HG03457 (cell line): Measurements from ENCODE around the gene GLDN.
"Not testable (repeated sequence)": the region's sequence is repeated elsewhere in the genome, so short reads cannot be mapped to it uniquely, and the experiment has no call there.

Source experiments
- ATAC-seq: cut with Tn5 transposase; IDR thresholded peaks from one replicate; pipeline ENCODE4 v1.9.1; 2021; ENCODE audit warnings: moderate number of reproducible peaks; ENCODE audit not compliant: unreplicated experiment

Gene GLDN

DNA sequence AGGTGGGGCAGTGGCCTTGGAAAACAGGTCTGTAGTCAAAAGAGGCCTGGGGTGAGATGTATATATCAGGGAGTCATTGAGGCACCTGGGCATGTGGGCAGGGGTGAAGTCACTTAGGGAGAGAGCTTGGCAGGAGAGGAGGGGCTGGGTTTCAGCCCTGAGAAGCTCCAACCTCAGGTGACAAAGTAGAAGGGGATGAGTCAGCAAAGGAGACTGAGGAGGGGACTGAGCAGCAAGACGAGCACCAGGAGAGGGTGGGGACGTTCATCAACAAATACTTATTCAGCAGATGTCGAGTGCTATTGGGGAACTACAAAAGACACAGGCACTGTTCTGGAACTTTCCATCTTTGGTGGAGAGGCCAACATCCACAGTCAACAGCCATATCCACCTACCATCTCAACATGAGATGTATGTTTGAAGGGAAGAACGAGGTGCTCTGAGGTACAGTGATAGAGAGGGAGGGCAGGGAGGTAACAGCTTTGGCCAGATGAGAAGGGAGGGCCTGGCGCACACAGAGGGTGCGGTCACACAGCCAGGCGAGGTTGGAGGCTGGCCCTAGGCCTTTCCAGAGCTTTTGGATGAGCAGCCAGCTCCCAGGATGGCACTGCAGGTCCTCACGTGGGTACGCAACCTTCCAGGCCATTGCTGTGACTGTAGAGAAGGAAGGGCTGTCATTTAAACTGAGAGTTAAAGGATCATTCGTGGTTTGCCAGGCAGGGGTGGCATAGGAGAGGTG, 45.7 kb downstream of the GLDN start:
- no peak for ATAC-seq

DNA sequence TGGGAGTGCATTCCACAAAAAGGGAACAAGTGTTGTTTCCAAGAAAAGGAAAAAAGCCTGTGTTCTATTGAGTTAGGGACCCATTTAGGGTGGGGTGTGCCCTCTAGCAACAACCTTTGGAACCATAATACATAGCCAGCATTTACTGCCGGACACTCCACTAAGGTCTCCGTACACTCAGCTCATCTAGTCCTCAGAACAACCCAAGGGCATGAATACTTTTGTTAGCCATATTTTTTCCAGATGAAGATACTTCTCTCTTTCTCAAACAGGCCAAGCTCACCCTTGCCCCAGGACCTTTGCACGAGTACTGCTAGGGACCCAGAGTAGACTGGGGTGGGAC, 46.2 kb downstream of the GLDN start:
- ATAC-seq, result no peak

DNA sequence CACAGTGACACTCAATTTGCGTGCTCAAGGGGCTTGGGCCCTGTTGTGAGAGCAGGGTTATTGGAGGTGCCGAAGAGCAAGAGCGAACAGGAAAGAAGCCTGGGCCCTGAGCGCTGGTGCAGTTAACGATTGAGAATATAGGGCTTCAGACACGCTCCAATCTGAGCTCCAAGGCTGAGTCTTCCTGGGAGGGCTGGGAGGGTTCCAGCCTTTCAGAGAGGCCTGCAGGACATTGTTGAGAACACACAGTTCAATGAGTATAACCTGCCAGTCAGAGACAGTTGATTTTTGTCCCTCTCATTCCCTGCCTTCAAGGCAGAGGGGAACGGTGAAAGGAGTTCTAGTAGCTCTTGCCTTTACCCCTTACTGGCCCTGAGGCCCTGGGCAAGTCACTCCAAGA, 47.3 kb downstream of the GLDN start:
- no peak for ATAC-seq

DNA sequence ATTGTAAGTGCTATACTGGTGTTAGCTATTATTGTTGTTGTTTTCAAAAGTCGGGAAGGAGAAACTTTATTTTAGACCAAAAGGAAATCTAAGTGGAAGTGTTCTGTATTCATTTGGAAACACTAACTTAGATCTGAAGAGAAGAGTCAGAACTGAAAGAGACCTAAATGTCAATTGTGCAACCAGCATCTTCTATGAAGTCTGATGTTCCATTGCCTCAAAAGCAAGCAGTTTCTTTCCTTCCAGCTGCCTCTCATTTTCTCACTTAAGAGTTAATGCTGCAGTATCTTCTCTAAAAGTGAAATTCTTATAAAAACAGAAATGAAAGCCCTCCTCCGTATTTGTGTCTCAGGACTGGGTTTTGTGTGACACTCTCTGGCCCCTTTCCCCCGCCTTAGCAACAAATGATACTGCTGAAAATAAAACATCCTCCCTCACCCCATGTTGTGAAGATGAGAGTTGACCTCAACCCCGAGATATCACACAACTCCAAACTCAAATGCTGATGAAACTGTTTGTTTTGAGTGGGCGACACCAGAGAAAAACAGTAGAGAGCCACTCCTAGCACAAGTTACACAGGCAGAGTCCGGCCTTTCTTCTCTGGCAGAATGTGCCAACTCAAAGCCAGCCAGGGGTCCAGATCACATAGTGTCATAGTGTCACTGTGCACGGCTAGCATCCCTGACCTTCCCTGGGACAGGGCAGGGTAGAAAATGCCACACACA, 48.9 kb downstream of the GLDN start:
- no peak for ATAC-seq

DNA sequence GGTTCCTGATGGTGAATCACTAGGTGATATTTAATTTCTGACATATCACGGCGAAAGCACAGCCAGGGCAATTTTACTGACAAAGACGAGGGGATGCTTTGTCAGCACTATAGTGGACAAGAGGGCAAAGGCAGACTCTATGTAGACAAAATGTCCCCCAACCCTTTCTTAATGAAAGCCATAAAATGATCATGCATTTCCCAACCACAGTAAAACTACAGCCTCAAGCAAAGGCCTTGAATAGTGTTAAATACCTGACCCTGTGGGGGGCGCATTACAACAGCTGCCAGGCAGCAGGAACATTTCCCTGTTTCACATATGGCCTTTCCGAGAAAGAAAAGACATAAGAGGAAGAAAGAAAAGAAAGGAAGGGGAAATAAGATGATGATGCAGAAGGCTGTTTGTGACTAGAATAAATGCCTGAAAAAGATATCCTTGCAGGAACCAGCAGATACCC, 49.5 kb downstream of the GLDN start:
- ATAC-seq, result no peak

DNA sequence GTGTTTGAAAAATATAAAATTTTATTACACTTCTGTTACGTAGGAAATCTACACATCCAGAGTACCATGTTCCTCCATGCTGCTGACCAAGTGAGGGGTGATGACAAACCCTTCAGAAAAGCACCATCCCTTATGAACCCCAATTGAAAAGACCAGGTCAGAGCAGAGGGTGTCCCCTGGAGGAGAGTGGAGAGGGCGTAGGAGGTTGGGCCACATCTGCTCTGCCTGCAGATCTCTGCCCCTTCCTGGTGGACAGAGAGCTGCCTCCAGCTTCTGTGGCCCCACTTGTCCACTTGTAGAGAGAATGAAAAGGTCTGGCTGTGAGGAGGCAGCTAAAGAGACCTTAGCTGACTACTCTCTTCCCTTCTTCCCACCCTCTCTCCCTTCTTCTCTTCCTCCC, 55.5 kb downstream of the GLDN start:
- no peak for ATAC-seq

DNA sequence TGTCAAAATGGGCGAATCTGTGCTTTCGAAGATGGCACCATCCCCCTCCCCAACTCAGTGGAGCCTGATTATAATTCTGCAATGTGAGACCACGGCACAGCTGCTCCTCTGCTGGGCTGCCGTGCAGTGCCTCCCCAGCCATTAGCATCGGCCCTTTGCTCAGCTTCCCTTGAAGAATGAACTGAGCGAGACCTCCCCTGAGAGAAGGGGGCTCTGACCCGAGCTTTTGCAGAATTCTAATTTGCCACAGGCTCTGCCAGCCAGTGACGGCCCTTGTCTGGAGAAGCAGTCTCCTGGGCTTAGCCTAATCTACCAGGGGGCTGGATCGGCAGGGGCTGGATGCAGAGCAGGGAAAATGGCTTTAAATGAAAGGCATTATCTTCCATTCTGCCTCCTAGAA, 57.2 kb downstream of the GLDN start:
- ATAC-seq, result no peak

DNA sequence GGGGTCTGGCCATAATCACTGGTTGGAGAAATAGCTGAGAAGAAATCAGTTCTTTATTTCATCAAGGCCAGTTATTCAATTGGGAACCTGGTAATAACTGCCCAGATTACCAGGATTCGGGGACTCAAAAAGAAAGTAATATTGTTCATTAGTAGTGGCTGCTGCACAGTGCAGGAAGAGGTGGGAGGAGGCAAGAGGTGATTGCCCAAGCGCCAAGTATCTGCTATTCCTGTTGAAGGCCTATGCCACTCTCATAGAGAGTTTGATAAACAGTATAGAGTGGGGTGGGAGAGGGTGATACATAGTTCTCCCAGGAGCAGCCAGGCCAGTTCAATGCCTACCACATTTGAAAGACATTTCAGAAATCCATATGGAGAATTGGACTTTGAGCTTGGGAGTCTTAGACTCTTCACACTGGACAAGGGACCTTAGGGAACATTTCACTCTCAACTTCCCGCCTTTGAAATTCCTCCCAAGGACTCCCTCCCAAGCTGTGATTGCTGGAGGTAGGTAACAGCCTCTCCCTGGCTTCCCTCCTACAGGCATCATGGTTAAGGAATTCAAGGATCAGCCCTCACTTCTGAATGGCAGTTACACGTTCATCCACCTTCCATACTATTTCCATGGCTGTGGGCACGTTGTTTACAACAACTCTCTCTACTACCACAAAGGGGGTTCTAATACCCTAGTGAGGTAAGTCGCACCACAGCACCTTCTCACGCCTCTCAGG, 59.8 kb downstream of the GLDN start:
- ATAC-seq, result no peak

DNA sequence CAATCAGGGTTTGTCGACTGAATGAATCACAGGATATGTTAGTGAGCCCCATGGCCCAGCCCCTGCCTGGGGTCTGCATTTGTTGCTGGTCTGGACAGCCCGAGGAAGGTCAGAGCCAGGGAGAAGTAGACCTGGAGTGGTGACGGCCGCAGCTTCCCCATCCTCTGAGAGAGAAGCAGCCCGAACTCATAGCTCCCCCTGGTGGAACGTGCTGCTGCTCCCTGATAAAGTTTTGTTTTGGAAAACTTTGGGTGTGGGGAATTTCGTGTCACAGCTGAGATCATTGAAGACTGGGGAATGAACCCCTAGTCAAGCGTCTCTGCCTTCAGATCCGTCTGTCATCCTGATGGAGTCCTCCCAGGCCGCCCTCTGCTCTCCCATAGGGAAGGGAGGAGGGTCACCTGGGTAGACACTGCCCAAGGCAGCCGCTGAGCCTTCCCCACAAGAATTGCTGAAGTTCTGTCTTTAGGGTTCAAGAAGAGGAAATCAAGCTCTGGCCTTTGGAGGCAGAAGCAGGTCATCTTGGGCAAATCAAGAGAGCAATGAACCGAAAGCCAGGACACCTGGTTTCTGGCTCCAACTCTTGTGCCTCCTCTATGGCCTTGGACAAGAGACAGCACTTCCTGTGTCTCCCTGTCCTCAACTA, 60.5 kb downstream of the GLDN start:
- ATAC-seq, result no peak

DNA sequence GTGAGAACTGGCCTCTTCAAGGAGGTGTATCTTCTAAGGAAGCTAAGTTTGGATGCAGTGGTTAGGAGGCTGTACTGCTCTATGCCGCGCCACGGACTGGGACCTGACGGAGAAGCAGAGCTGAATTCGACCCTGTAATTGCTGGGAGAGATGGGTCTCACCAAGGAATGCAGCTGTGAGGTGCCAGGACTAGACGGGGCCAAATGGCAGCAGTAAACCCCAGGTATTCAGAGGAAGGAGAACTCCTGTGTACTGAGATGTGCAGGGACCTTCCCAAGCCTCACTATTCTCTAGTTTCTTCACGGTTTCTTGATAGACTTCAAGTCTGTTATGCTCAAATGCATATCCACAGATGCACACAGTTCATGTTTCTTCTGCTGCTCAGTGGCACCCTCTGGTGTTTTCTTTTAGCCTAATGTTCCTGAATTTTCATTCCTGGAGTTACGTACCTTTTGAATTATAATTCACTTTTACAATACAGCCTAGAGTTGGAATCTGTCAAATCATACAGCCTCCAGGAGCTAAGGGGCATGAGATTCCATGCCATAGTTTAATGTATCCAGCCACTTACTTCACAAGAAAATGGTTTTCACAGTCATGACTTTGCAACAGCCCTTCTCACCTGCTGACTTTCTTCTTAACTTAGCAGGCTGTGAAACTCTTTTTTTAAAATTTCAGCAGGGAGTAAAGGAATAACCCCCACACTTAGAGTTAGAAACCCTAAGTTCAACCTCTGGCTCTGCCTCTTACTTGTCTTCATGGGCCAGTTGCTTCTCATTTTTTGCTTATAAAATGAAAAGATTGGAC, 61.8 kb downstream of the GLDN start:
- ATAC-seq, result no peak

DNA sequence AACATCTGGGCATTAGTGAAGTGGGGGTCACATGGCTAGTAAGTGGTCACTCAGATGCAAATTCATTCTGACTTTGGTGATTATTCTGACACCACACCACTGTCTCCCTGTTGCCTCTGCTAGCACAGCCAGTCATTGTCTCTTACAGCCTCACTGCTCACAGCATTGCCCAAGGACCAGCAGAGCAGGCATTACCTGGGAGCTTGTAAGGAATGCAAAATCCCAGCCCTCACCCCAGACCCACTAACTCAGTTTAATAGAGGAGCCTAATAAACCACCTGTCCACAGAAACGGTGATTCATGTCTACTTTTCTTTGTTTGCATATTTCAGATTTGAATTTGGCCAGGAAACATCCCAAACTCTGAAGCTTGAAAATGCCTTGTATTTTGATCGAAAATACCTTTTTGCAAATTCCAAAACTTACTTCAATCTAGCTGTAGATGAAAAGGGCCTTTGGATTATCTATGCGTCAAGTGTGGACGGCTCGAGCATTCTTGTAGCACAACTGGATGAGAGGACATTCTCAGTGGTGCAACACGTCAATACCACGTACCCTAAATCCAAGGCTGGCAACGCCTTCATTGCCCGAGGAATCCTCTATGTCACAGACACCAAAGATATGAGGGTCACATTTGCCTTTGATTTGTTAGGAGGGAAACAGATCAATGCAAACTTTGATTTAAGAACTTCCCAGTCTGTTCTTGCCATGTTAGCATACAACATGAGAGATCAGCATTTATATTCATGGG, 62.7 kb downstream of the GLDN start:
- no peak for ATAC-seq

DNA sequence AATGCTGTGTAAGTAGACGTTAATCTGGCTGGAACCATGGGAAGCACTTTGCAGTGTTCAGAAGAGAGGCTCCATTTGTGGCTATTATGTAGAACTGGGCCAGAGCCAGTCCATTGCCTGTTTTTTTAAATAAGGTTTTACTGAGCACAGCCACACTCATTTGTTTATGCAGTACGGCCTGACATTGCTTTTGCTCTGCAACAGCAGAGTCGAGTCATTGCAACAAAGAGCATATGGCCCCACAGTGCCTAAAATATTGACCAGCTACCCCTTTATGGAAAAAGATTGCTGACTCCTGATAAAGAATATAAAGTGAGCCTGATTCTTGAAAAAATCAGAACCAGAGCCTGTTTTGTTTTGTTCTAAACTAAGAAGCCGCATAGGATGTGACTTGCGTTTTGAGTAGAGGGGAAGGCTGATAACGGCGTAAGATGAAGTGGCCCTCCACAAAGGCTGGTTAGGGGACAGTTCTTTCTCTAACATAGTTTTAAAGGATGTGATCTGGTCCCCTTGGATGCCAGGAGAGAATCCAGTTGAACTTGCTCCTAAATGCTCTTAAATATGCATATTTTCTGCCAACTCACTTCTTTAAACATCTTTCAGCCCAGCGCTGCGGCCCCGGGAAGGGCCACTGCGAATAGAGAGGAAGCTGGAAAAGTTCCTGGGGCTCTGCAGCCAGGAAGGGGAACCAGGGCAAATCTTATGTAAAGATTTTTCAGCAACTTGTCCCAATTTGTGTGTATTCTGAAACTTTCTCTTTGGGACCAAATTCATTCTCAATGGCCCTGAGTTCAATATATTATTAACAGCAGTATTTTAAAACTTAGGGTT, 64.5 kb downstream of the GLDN start:
- no peak for ATAC-seq

DNA sequence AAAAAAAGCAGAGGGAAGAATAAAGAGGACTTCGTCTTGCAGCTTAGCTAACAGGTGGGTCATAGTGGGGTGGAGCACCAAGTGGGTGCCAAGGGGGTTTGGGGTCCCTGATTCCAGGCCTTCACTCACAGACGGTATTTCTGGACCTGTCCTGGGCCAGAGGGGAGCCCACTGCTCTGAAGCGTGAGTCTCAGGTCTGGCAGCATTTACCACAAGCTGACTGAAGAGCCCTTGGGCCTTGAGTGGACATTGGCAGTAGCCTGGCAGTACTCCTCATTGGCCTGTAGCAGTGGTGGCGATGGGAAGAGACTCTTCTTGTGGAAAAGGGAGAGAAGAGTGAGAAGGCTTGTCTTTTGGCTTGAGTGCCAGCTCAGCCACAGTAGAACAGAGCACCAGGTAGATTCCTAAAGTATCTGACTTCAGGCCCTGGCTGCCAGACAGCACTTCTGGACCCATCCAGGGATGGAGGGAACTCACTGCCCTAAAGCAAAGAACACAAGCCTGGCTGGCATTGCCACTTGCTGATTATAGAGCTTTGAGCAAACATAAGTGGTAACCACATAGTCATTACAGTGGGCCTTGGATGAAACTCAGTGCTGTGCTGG, 72.9 kb downstream of the GLDN start:
- no peak for ATAC-seq

DNA sequence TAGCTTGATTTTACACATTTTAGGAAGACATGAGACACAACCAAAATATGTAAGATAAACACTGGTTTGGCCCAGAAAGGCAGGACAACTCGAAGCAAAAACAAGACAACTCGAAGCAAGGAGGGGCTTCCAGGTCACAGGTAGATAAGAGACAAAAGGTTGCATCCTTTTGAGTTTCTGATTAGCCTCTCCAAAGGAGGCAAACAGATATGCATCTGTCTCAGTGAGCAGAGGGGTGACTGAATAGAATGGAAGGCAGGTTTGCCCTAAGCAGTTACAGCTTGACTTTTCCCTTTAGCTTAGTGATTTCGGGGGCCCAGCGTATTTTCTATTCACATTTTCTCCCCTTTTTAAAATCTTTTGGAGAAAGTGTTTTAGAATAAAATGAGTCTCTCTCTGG, 74.7 kb downstream of the GLDN start:
- ATAC-seq, result no peak

DNA sequence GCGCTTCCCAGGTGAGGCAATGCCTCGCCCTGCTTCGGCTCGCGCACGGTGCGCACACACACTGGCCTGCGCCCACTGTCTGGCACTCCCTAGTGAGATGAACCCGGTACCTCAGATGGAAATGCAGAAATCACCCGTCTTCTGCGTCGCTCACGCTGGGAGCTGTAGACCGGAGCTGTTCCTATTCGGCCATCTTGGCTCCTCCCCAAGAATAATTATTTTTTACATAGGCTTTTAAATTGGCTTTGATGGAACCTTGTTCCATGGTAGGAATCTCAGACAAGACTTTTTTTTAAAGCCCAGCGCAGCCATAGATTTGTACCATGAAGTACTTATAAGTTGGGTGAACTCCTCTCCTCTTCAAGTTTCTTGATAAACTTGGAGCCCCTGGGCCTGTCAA, 81.6 kb downstream of the GLDN start:
- ATAC-seq, result not testable (repeated sequence)

DNA sequence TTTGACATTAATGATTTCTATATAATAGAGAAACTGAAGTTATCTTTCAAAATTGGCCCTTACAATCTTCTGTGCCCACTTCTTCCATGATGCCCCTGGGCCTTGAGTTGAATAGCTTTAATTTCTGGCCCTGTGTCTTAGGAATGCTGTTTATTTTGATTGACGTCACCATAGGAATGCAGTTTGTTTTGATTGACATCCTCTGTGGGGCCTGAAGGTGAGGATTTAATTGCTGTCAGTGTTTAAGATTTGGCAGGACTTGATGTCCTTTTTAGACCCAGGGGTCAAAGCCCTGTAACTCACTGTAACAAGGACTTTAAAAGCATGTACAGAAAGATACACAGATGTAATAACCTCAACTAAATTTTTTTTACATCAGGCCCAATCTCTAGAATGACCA, 83.3 kb downstream of the GLDN start:
- ATAC-seq, result no peak

DNA sequence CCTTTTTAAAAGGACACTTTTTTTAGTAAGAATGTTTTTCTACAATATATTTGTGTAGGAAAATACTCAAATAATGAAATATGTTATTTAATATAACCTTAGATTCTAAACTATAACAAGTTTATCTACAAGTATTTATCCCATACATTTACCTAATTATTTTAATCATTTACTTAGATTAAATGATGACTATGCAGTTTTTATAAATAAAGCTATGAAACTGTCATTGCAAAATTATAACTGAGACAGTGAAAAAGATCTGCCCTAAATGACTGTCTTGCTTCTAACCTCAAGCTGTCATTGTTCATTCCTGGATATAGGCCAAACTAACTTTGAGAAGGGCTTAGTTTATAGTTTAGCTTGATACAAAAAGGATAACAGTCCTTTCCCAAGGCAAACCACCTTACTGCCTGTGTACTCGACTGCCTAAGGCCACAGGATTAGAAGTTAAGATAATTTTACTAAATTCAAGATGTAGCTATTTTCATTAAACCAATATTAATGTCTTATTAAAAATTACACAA, 84.1 kb downstream of the GLDN start:
- ATAC-seq, result no peak

DNA sequence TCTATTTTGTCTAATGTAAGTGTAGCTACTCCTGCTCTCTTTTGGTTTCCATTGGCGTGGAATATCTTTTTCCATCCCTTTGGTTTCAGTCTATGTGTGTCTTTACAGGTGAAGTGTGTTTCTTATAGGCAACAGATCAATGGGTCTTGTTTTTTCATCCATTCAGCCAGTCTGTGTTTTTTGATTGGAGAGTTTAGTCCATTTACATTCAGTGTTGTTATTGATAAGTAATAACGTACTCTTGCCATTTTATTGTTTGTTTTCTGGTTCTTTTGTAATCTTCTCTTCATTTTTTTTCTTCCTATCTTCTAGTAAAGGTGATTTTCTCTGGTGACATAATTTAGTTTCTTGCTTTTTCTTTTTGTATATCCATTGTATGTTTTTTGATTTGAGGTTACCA, 97.1 kb downstream of the GLDN start:
- ATAC-seq, result no peak
